Activated gamma-delta T cell (primary cell): ENCODE measurements around the gene PLA2G4D.

Source experiments
- DNase-seq: peaks from one replicate; lab custom pipeline; 2025; lab: John Stamatoyannopoulos, UW

Gene PLA2G4D

GRCh38 chr15:42020713-42021273 is 73.6 kb downstream of the PLA2G4D start, which contains the start of gene PLA2G4E:
PLA2G4E (minus strand) TSS chr15:42021042; CDS start chr15:42021030, 12 bp downstream.
- no peak for DNase-seq

GRCh38 chr15:42018306-42019224 is 75.8 kb downstream of the PLA2G4D start:
- no peak for DNase-seq
